ENCODE measurements around the gene HS3ST3B1.

HS3ST3B1 gene

GRCh38 chr17:14311981-14312380 lies 11.1 kb downstream of the HS3ST3B1 start:
- Histone ChIP-seq H3K9me3 (ENCODE audit: control insufficient read depth in 2 of 2, low read length in 2 of 2) (peaks cover 0 to 2% of the 10 kb centered on the region in 2 donors), H3K9ac (ENCODE audit: low read length in 2 of 2) (no peak overlapping the region), H3K4me3 (ENCODE audit: low read length in 2 of 2) (no peak overlapping the region), H3K36me3 (ENCODE audit: control insufficient read depth in 2 of 2, insufficient read depth in 2 of 2, low read length in 2 of 2) (no peaks in the 10 kb centered on the region), H3K4me1 (ENCODE audit: control insufficient read depth, insufficient read depth, low read length) (peaks cover 12% of the 10 kb centered on the region), H3K27ac (ENCODE audit: low read length) (no peak overlapping the region), H3K27me3 (ENCODE audit: control insufficient read depth in 1 of 2, insufficient read depth in 2 of 2, low read length in 2 of 2) (peaks cover 7 to 37% of the 10 kb centered on the region in 2 donors)

GRCh38 chr17:14312522-14312921 lies 11.6 kb downstream of the HS3ST3B1 start:
- peaks cover 12% of the 10 kb centered on the region for H3K4me1 ChIP-seq (ENCODE audit: control insufficient read depth, insufficient read depth, low read length)
- H3K36me3 ChIP-seq (ENCODE audit: control insufficient read depth in 2 of 2, insufficient read depth in 2 of 2, low read length in 2 of 2), result no peaks in the 10 kb centered on the region
- H3K9ac ChIP-seq (ENCODE audit: low read length in 2 of 2), result no peak overlapping the region
- H3K27me3 ChIP-seq (ENCODE audit: control insufficient read depth in 1 of 2, insufficient read depth in 2 of 2, low read length in 2 of 2), result peaks cover 7 to 36% of the 10 kb centered on the region in 2 donors
- H3K9me3 ChIP-seq (ENCODE audit: control insufficient read depth in 2 of 2, low read length in 2 of 2), result peaks cover 0 to 2% of the 10 kb centered on the region in 2 donors
- H3K27ac ChIP-seq (ENCODE audit: low read length), result no peak overlapping the region
- no peak overlapping the region for H3K4me3 ChIP-seq (ENCODE audit: low read length in 2 of 2)

GRCh38 chr17:14316126-14316832 lies 15.4 kb downstream of the HS3ST3B1 start:
- Histone ChIP-seq H3K36me3 (ENCODE audit: control insufficient read depth in 2 of 2, insufficient read depth in 2 of 2, low read length in 2 of 2) (no peaks in the 10 kb centered on the region), H3K9ac (ENCODE audit: low read length in 2 of 2) (no peak overlapping the region), H3K27ac (ENCODE audit: low read length) (no peak overlapping the region), H3K4me1 (ENCODE audit: control insufficient read depth, insufficient read depth, low read length) (no peaks in the 10 kb centered on the region), H3K9me3 (ENCODE audit: control insufficient read depth in 2 of 2, low read length in 2 of 2) (no peaks in the 10 kb centered on the region), H3K27me3 (ENCODE audit: control insufficient read depth in 1 of 2, insufficient read depth in 2 of 2, low read length in 2 of 2) (peaks cover 0 to 9% of the 10 kb centered on the region in 2 donors), H3K4me3 (ENCODE audit: low read length in 2 of 2) (no peak overlapping the region)

GRCh38 chr17:14317383-14317782 lies 16.5 kb downstream of the HS3ST3B1 start:
- H3K4me1 ChIP-seq (ENCODE audit: control insufficient read depth, insufficient read depth, low read length), result no peaks in the 10 kb centered on the region

GRCh38 chr17:14318109-14318917 lies 17.4 kb downstream of the HS3ST3B1 start:
- Histone ChIP-seq H3K27me3 (ENCODE audit: control insufficient read depth in 1 of 2, insufficient read depth in 2 of 2, low read length in 2 of 2) (peaks cover 0 to 7% of the 10 kb centered on the region in 2 donors), H3K9me3 (ENCODE audit: control insufficient read depth in 2 of 2, low read length in 2 of 2) (no peaks in the 10 kb centered on the region), H3K9ac (ENCODE audit: low read length in 2 of 2) (no peak overlapping the region), H3K4me1 (ENCODE audit: control insufficient read depth, insufficient read depth, low read length) (no peaks in the 10 kb centered on the region), H3K36me3 (ENCODE audit: control insufficient read depth in 2 of 2, insufficient read depth in 2 of 2, low read length in 2 of 2) (no peaks in the 10 kb centered on the region), H3K4me3 (ENCODE audit: low read length in 2 of 2) (no peak overlapping the region), H3K27ac (ENCODE audit: low read length) (no peak overlapping the region)

More at GRCh38 chr17:14317383-14317782, 16.5 kb downstream of the HS3ST3B1 start:
- Histone ChIP-seq H3K36me3 (ENCODE audit: control insufficient read depth in 2 of 2, insufficient read depth in 2 of 2, low read length in 2 of 2) (no peaks in the 10 kb centered on the region), H3K27ac (ENCODE audit: low read length) (no peak overlapping the region), H3K9ac (ENCODE audit: low read length in 2 of 2) (no peak overlapping the region), H3K4me3 (ENCODE audit: low read length in 2 of 2) (no peak overlapping the region), H3K27me3 (ENCODE audit: control insufficient read depth in 1 of 2, insufficient read depth in 2 of 2, low read length in 2 of 2) (peaks cover 0 to 7% of the 10 kb centered on the region in 2 donors), H3K9me3 (ENCODE audit: control insufficient read depth in 2 of 2, low read length in 2 of 2) (no peaks in the 10 kb centered on the region)

- Histone ChIP-seq H3K9ac (ENCODE audit: low read length in 2 of 2) (no peak overlapping the region), H3K4me1 (ENCODE audit: control insufficient read depth, insufficient read depth, low read length) (no peaks in the 10 kb centered on the region), H3K27ac (ENCODE audit: low read length) (no peak overlapping the region), H3K27me3 (ENCODE audit: control insufficient read depth in 1 of 2, insufficient read depth in 2 of 2, low read length in 2 of 2) (peaks cover 0 to 7% of the 10 kb centered on the region in 2 donors), H3K9me3 (ENCODE audit: control insufficient read depth in 2 of 2, low read length in 2 of 2) (no peaks in the 10 kb centered on the region), H3K4me3 (ENCODE audit: low read length in 2 of 2) (no peak overlapping the region), H3K36me3 (ENCODE audit: control insufficient read depth in 2 of 2, insufficient read depth in 2 of 2, low read length in 2 of 2) (no peaks in the 10 kb centered on the region)
Observed at GRCh38 chr17:14318918-14319205, 18.0 kb downstream of the HS3ST3B1 start.

- Histone ChIP-seq H3K27me3 (ENCODE audit: control insufficient read depth in 1 of 2, insufficient read depth in 2 of 2, low read length in 2 of 2) (peaks cover 0 to 4% of the 10 kb centered on the region in 2 donors), H3K4me1 (ENCODE audit: control insufficient read depth, insufficient read depth, low read length) (no peaks in the 10 kb centered on the region), H3K36me3 (ENCODE audit: control insufficient read depth in 2 of 2, insufficient read depth in 2 of 2, low read length in 2 of 2) (no peaks in the 10 kb centered on the region), H3K9me3 (ENCODE audit: control insufficient read depth in 2 of 2, low read length in 2 of 2) (no peaks in the 10 kb centered on the region), H3K27ac (ENCODE audit: low read length) (no peak overlapping the region), H3K9ac (ENCODE audit: low read length in 2 of 2) (no peak overlapping the region), H3K4me3 (ENCODE audit: low read length in 2 of 2) (no peak overlapping the region)
Observed at GRCh38 chr17:14320098-14320497, 19.2 kb downstream of the HS3ST3B1 start.

GRCh38 chr17:14320734-14321475 lies 20.0 kb downstream of the HS3ST3B1 start:
- H3K27me3 ChIP-seq (ENCODE audit: control insufficient read depth in 1 of 2, insufficient read depth in 2 of 2, low read length in 2 of 2), result peaks cover 0 to 4% of the 10 kb centered on the region in 2 donors

GRCh38 chr17:14321476-14321949 lies 20.6 kb downstream of the HS3ST3B1 start:
- Histone ChIP-seq H3K9me3 (ENCODE audit: control insufficient read depth in 2 of 2, low read length in 2 of 2) (no peaks in the 10 kb centered on the region), H3K4me3 (ENCODE audit: low read length in 2 of 2) (no peak overlapping the region), H3K27me3 (ENCODE audit: control insufficient read depth in 1 of 2, insufficient read depth in 2 of 2, low read length in 2 of 2) (no peaks in the 10 kb centered on the region), H3K36me3 (ENCODE audit: control insufficient read depth in 2 of 2, insufficient read depth in 2 of 2, low read length in 2 of 2) (no peaks in the 10 kb centered on the region), H3K4me1 (ENCODE audit: control insufficient read depth, insufficient read depth, low read length) (no peaks in the 10 kb centered on the region), H3K27ac (ENCODE audit: low read length) (no peak overlapping the region), H3K9ac (ENCODE audit: low read length in 2 of 2) (no peak overlapping the region)

More at GRCh38 chr17:14320734-14321475, 20.0 kb downstream of the HS3ST3B1 start:
- H3K4me1 ChIP-seq (ENCODE audit: control insufficient read depth, insufficient read depth, low read length), result no peaks in the 10 kb centered on the region
- no peak overlapping the region for H3K4me3 ChIP-seq (ENCODE audit: low read length in 2 of 2)
- H3K36me3 ChIP-seq (ENCODE audit: control insufficient read depth in 2 of 2, insufficient read depth in 2 of 2, low read length in 2 of 2), result no peaks in the 10 kb centered on the region
- H3K9ac ChIP-seq (ENCODE audit: low read length in 2 of 2), result no peak overlapping the region
- no peak overlapping the region for H3K27ac ChIP-seq (ENCODE audit: low read length)
- H3K9me3 ChIP-seq (ENCODE audit: control insufficient read depth in 2 of 2, low read length in 2 of 2), result no peaks in the 10 kb centered on the region

- Histone ChIP-seq H3K4me1 (ENCODE audit: control insufficient read depth, insufficient read depth, low read length) (no peaks in the 10 kb centered on the region), H3K36me3 (ENCODE audit: control insufficient read depth in 2 of 2, insufficient read depth in 2 of 2, low read length in 2 of 2) (no peaks in the 10 kb centered on the region), H3K27ac (ENCODE audit: low read length) (no peak overlapping the region), H3K9ac (ENCODE audit: low read length in 2 of 2) (no peak overlapping the region), H3K27me3 (ENCODE audit: control insufficient read depth in 1 of 2, insufficient read depth in 2 of 2, low read length in 2 of 2) (no peaks in the 10 kb centered on the region), H3K9me3 (ENCODE audit: control insufficient read depth in 2 of 2, low read length in 2 of 2) (no peaks in the 10 kb centered on the region), H3K4me3 (ENCODE audit: low read length in 2 of 2) (no peak overlapping the region)
Observed at GRCh38 chr17:14321980-14322776, 21.3 kb downstream of the HS3ST3B1 start.

Data from stomach smooth muscle (tissue), 2 donors.